NCI-H524 treated with DMSO at 0.1 percent for 48 hours (cell line): Measurements from ENCODE around the gene NKAIN4.

Experiments
- DNase-seq: peaks from one replicate; lab custom pipeline; 2025; lab: John Stamatoyannopoulos, UW

NKAIN4 gene

GRCh38 chr20:63254232-63254605 is at the start of gene NKAIN4:
NKAIN4 (minus strand) TSS chr20:63254463; CDS start chr20:63254450, 13 bp downstream.
- DNase-seq, result no peak

- DNase-seq, result no peak
These were observed 48.9 kb upstream of the NKAIN4 start for GRCh38 chr20:63303095-63303666.

GRCh38 chr20:63301671-63302070 is 47.4 kb upstream of the NKAIN4 start:
- DNase-seq, result no peak

GRCh38 chr20:63298731-63299312 is 44.6 kb upstream of the NKAIN4 start:
- DNase-seq, result no peak

- no peak for DNase-seq
These were observed 43.7 kb upstream of the NKAIN4 start for GRCh38 chr20:63297796-63298572.

GRCh38 chr20:63297371-63297781 is 43.1 kb upstream of the NKAIN4 start:
- no peak for DNase-seq

- DNase-seq, result no peak
These were observed 42.5 kb upstream of the NKAIN4 start for GRCh38 chr20:63296531-63297299.

GRCh38 chr20:63295846-63296245 is 41.6 kb upstream of the NKAIN4 start:
- DNase-seq, result no peak

GRCh38 chr20:63295422-63295821 is 41.2 kb upstream of the NKAIN4 start:
- DNase-seq, result no peak

- no peak for DNase-seq
These were observed 40.8 kb upstream of the NKAIN4 start for GRCh38 chr20:63295018-63295417.

GRCh38 chr20:63294536-63294900 is 40.3 kb upstream of the NKAIN4 start:
- DNase-seq, result no peak

- DNase-seq, result no peak
These were observed 39.7 kb upstream of the NKAIN4 start for GRCh38 chr20:63293871-63294535.

- no peak for DNase-seq
These were observed 39.2 kb upstream of the NKAIN4 start for GRCh38 chr20:63293456-63293855.

GRCh38 chr20:63292904-63293303 is 38.6 kb upstream of the NKAIN4 start, which contains the start of gene COL20A1:
COL20A1 (plus strand) TSS chr20:63293186; CDS start chr20:63295108, 1,922 bp downstream.
- DNase-seq, result no peak

GRCh38 chr20:63292292-63292701 is 38.0 kb upstream of the NKAIN4 start:
- no peak for DNase-seq

- no peak for DNase-seq
These were observed 37.5 kb upstream of the NKAIN4 start for GRCh38 chr20:63291811-63292210.

- no peak for DNase-seq
These were observed 36.6 kb upstream of the NKAIN4 start for GRCh38 chr20:63290677-63291472.

GRCh38 chr20:63290136-63290676 is 35.9 kb upstream of the NKAIN4 start:
- no peak for DNase-seq

- DNase-seq, result no peak
These were observed 35.3 kb upstream of the NKAIN4 start for GRCh38 chr20:63289311-63290135.
